ENCODE data around the gene PSENEN. TPM values are rescaled to one million over a fixed set of nuclear protein-coding genes. Genes with fewer than 3 reads are reported as not detected.

The PSENEN gene
- total and polyA plus RNA-seq, 2 of the 8 experiments (the other 6 are each of a cell fraction or from before 2014, with no cell fraction given): 66.7 to 75.3 TPM

GRCh38 chr19:35793381-35794165 is 48.1 kb downstream of the PSENEN start:
- Histone ChIP-seq H3K23me2 (ENCODE audit: low read depth, low read length) (peaks cover 11% of the 10 kb centered on the region; the same call in 1 of the 2 replicates), H2AFZ (ENCODE audit: low read length) (no peak overlapping the region), H3K4me2 (ENCODE audit: insufficient read depth in 1 of 2, low read depth in 2 of 2, low read length in 2 of 2) (no peak overlapping the region), H3K27ac (ENCODE audit: low read depth, low read length) (no peak overlapping the region), H3K79me2 (ENCODE audit: control insufficient read depth in 1 of 2, insufficient read depth in 2 of 2, low read length in 2 of 2) (no peaks in the 10 kb centered on the region), H3K4ac (replicated peaks; ENCODE audit: insufficient read length, low read depth, low read length) (no peak overlapping the region), H2BK120ac (replicated peaks; ENCODE audit: low read depth, low read length) (no peak overlapping the region), H4K5ac (ENCODE audit: insufficient read length, low read depth, low read length) (no peak overlapping the region), H3K9me3 (ENCODE audit: insufficient read depth in 2 of 2, low read depth in 1 of 2, low read length in 1 of 2) (no peaks in the 10 kb centered on the region), H2BK12ac (ENCODE audit: low read depth, low read length) (no peak overlapping the region), H2BK5ac (ENCODE audit: low read depth, low read length) (no peak overlapping the region), H3K56ac (replicated peaks; ENCODE audit: insufficient read length, low read depth, low read length) (no peak overlapping the region), H3K4me3 (ENCODE audit: extremely low read depth in 1 of 4, insufficient read depth in 2 of 4, low read depth in 3 of 4, low read length in 4 of 4) (no peak overlapping the region), H3K27me3 (replicated peaks in 1 of 4; ENCODE audit: control insufficient read depth in 3 of 4, extremely low read depth in 1 of 4, insufficient read depth in 3 of 4, low read length in 3 of 4) (peaks cover 6 to 23% (median 20%) of the 10 kb centered on the region in 4 experiments), H3K9ac (replicated peaks in 1 of 4; ENCODE audit: extremely low read depth in 1 of 4, low read depth in 3 of 4, low read length in 3 of 4) (no peak overlapping the region), H3K79me1 (ENCODE audit: low read depth, low read length) (no peaks in the 10 kb centered on the region), H3K36me3 (ENCODE audit: control insufficient read depth in 2 of 4, insufficient read depth in 4 of 4, low read length in 3 of 4) (no peaks in the 10 kb centered on the region), H4K91ac (replicated peaks; ENCODE audit: insufficient read length, low read length) (no peak overlapping the region), H2BK20ac (ENCODE audit: low read length) (no peak overlapping the region), H3K23ac (ENCODE audit: insufficient read length) (no peak overlapping the region), H2BK15ac (ENCODE audit: low read length) (no peak overlapping the region), H4K20me1 (replicated peaks in 1 of 2; ENCODE audit: control insufficient read depth in 1 of 2, insufficient read depth in 2 of 2, low read length in 2 of 2) (peaks cover 2 to 3% of the 10 kb centered on the region in 2 experiments), H3K18ac (ENCODE audit: extremely low read depth, low read length) (no peak overlapping the region), H2AK5ac (ENCODE audit: low read depth, low read length) (no peak overlapping the region), H3K4me1 (replicated peaks in 1 of 4; ENCODE audit: control insufficient read depth in 3 of 4, insufficient read depth in 4 of 4, low read length in 3 of 4) (peaks cover 0 to 16% (median 5%) of the 10 kb centered on the region in 4 experiments; a peak in 5 of 7 replicates), H3K14ac (ENCODE audit: insufficient read length) (no peak overlapping the region), H4K8ac (ENCODE audit: extremely low read depth, insufficient read depth, low read length) (no peak overlapping the region)
- FAIRE-seq (no peak), DNase-seq (ENCODE audit: low read depth in 1 of 2, low spot score in 2 of 2) (no peak)
- TF ChIP-seq KDM1A (IDR thresholded peaks at IDR 0.05; ENCODE audit: borderline replicate concordance, low read length): no peak
- TF ChIP-seq, protein P1, sequence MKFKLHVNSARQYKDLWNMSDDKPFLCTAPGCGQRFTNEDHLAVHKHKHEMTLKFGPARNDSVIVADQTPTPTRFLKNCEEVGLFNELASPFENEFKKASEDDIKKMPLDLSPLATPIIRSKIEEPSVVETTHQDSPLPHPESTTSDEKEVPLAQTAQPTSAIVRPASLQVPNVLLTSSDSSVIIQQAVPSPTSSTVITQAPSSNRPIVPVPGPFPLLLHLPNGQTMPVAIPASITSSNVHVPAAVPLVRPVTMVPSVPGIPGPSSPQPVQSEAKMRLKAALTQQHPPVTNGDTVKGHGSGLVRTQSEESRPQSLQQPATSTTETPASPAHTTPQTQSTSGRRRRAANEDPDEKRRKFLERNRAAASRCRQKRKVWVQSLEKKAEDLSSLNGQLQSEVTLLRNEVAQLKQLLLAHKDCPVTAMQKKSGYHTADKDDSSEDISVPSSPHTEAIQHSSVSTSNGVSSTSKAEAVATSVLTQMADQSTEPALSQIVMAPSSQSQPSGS (IDR thresholded peaks at IDR 0.05; ENCODE audit: low read length): no peak
- TF ChIP-seq EGR1 (IDR thresholded peaks at IDR 0.05; ENCODE audit: borderline replicate concordance, low read depth, low read length): no peak
- TF ChIP-seq SP1 (IDR thresholded peaks at IDR 0.05; ENCODE audit: low read depth, low read length): no peak
- no peak for TF ChIP-seq CREB1 (IDR thresholded peaks at IDR 0.05)
- no peak for TF ChIP-seq CBX8 (IDR thresholded peaks at IDR 0.05; ENCODE audit: borderline replicate concordance, low read depth, low read length)
- no peak for TF ChIP-seq GTF2F1 (IDR thresholded peaks at IDR 0.05; ENCODE audit: borderline replicate concordance, low read depth, low read length)
- TF ChIP-seq JUN (IDR thresholded peaks at IDR 0.05; ENCODE audit: low read depth, low read length): no peak
- TF ChIP-seq POLR2A (IDR thresholded peaks at IDR 0.05; ENCODE audit: control extremely low read depth in 1 of 2, low read depth in 2 of 2, low read length in 2 of 2): no peak
- TF ChIP-seq CHD2 (IDR thresholded peaks at IDR 0.05; ENCODE audit: low read length): no peak
- no peak for TF ChIP-seq SUZ12 (IDR thresholded peaks at IDR 0.05; ENCODE audit: low read length)
- 90% methylated on average over 7 of the region's 7 CpGs; no CpG with 5 or more reads in 1 of the 2 experiments for WGBS, 2 experiments (ENCODE audit: extremely low coverage in 1 of 2, insufficient coverage in 1 of 2, insufficient read length in 1 of 2, insufficient replicate concordance in 2 of 2, low coverage in 1 of 2, low lambda C conversion rate in 2 of 2, missing lambda C conversion rate in 1 of 2)
- POLR2A ChIA-PET (ENCODE audit: partially characterized antibody): no interaction called here
- CTCF ChIA-PET (ENCODE audit: partially characterized antibody): no interaction called here

Data from H1 (cell line).